HG02610 (cell line): ENCODE data around the gene SOX6.
A peak's percentile ranks its signal among the peaks of the same experiment; 100 is the strongest.
"Not testable (repeated sequence)": the region's sequence is repeated elsewhere in the genome, so short reads cannot be mapped to it uniquely, and the experiment has no call there.

Source experiments
- ATAC-seq: cut with Tn5 transposase; IDR thresholded peaks from one replicate; pipeline ENCODE4 v1.9.1; 2021; ENCODE audit warnings: mild to moderate bottlenecking, moderate library complexity; ENCODE audit not compliant: unreplicated experiment

SOX6 gene

GRCh38 chr11:16356057-16356760 lies at the start of gene SOX6:
SOX6 (minus strand) TSS chr11:16356546; CDS start chr11:16341248, 15,298 bp downstream.
- ATAC-seq: no peak

- no peak for ATAC-seq
Observed at GRCh38 chr11:16404781-16405285, 48.5 kb upstream of the SOX6 start.

- ATAC-seq: no peak
Observed at GRCh38 chr11:16403851-16404250, 47.5 kb upstream of the SOX6 start.

GRCh38 chr11:16403448-16403803 lies 47.1 kb upstream of the SOX6 start:
- no peak for ATAC-seq

- no peak for ATAC-seq
Observed at GRCh38 chr11:16402654-16403447, 46.5 kb upstream of the SOX6 start.

- no peak for ATAC-seq
Observed at GRCh38 chr11:16397390-16397789, 41.0 kb upstream of the SOX6 start.

- ATAC-seq: no peak
Observed at GRCh38 chr11:16395601-16396000, 39.3 kb upstream of the SOX6 start.

GRCh38 chr11:16394947-16395346 lies 38.6 kb upstream of the SOX6 start:
- ATAC-seq: no peak

- no peak for ATAC-seq
Observed at GRCh38 chr11:16393340-16393739, 37.0 kb upstream of the SOX6 start.

- no peak for ATAC-seq
Observed at GRCh38 chr11:16392616-16393015, 36.3 kb upstream of the SOX6 start.

GRCh38 chr11:16390826-16391225 lies 34.5 kb upstream of the SOX6 start:
- not testable (repeated sequence) for ATAC-seq

GRCh38 chr11:16385099-16385498 lies 28.8 kb upstream of the SOX6 start:
- no peak for ATAC-seq

GRCh38 chr11:16382638-16383380 lies 26.5 kb upstream of the SOX6 start:
- ATAC-seq: no peak

GRCh38 chr11:16382186-16382585 lies 25.8 kb upstream of the SOX6 start:
- ATAC-seq: no peak

- ATAC-seq: no peak
Observed at GRCh38 chr11:16380941-16381568, 24.7 kb upstream of the SOX6 start.

GRCh38 chr11:16378906-16379305 lies 22.6 kb upstream of the SOX6 start:
- ATAC-seq: no peak

GRCh38 chr11:16377746-16378145 lies 21.4 kb upstream of the SOX6 start:
- ATAC-seq: no peak

- not testable (repeated sequence) for ATAC-seq
Observed at GRCh38 chr11:16375664-16376063, 19.3 kb upstream of the SOX6 start.

GRCh38 chr11:16373768-16374167 lies 17.4 kb upstream of the SOX6 start:
- ATAC-seq: no peak

GRCh38 chr11:16372355-16372754 lies 16.0 kb upstream of the SOX6 start:
- no peak for ATAC-seq

- ATAC-seq: peak; percentile 78
Observed at GRCh38 chr11:16367252-16367651, 10.9 kb upstream of the SOX6 start.
